ENCODE results near the gene ADGRB2.

The ADGRB2 gene

DNA sequence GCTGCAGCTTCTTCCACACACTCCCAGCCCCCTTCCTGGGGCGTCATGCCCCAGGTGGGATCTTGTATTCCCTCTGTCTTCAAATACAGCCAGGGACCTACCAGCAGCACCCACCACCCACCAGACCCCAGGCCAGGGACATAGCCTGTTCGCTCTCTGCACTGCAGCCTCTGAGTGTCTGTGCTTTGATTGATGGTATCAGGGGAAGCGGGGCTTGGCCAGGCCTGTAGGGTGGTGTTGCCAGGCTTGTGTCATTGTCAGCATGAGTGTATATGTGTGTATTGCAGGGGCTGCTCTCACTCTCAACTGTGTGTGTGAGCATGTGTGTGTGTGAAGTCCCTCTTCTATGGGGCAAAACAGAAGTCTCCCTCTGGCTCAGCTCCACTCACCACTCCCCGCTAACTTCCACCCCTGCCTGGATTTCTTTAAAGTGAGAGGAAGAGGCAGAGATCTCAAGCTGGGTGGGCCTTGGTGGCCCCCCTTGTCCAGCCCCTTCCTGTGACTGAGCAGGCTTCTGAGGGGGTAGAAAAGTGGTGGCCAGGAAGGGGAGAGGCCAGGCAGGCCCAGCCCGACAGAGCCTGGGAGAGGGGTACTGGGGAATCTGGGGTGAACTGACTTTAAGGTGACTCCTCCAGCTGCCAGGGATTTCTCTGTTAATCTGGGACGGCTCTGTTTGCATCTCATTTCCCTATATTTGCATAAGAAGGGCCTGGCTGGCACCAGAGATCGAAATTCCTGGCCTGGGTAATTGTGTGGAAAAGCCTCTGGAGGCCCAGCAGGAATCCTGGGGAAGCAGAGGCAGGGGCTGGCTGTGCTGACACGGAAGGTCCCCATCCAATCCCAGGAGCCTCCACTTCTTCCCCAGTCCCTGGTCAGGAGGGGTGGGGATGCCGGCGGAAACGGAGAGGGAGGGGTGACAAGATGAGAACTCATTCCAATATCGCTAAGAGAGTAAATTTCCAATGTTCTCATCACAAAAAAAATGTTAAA lies 18.6 kb upstream of the ADGRB2 start:
- H3K4me3 ChIP-seq (replicated peaks; ENCODE audit: low read depth, low read length), result no peak overlapping the region
- DNase-seq (ENCODE audit: extremely low read depth, low read depth), result no peak
- TF ChIP-seq, protein P1, sequence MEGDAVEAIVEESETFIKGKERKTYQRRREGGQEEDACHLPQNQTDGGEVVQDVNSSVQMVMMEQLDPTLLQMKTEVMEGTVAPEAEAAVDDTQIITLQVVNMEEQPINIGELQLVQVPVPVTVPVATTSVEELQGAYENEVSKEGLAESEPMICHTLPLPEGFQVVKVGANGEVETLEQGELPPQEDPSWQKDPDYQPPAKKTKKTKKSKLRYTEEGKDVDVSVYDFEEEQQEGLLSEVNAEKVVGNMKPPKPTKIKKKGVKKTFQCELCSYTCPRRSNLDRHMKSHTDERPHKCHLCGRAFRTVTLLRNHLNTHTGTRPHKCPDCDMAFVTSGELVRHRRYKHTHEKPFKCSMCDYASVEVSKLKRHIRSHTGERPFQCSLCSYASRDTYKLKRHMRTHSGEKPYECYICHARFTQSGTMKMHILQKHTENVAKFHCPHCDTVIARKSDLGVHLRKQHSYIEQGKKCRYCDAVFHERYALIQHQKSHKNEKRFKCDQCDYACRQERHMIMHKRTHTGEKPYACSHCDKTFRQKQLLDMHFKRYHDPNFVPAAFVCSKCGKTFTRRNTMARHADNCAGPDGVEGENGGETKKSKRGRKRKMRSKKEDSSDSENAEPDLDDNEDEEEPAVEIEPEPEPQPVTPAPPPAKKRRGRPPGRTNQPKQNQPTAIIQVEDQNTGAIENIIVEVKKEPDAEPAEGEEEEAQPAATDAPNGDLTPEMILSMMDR (IDR thresholded peaks at IDR 0.05; ENCODE audit: low read depth, low read length, missing control alignments), result no peak

GRCh38 chr1:31781756-31782371 lies 17.7 kb upstream of the ADGRB2 start:
- no peak for DNase-seq (ENCODE audit: extremely low read depth, low read depth)
- TF ChIP-seq, protein P1 (IDR thresholded peaks at IDR 0.05; ENCODE audit: low read depth, low read length, missing control alignments), result no peak

GRCh38 chr1:31781138-31781755 lies 17.1 kb upstream of the ADGRB2 start:
- TF ChIP-seq, protein P1 (IDR thresholded peaks at IDR 0.05; ENCODE audit: low read depth, low read length, missing control alignments), result no peak
- no peak overlapping the region for H3K4me3 ChIP-seq (replicated peaks; ENCODE audit: low read depth, low read length)
- no peak for DNase-seq (ENCODE audit: extremely low read depth, low read depth)

More at GRCh38 chr1:31781756-31782371, 17.7 kb upstream of the ADGRB2 start:
- H3K4me3 ChIP-seq (replicated peaks; ENCODE audit: low read depth, low read length), result no peak overlapping the region

- TF ChIP-seq, protein P1 (IDR thresholded peaks at IDR 0.05; ENCODE audit: low read depth, low read length, missing control alignments), result no peak
- DNase-seq (ENCODE audit: extremely low read depth, low read depth), result no peak
These were observed 16.5 kb upstream of the ADGRB2 start for GRCh38 chr1:31780632-31781031.

GRCh38 chr1:31779687-31780086 lies 15.5 kb upstream of the ADGRB2 start:
- TF ChIP-seq, protein P1 (IDR thresholded peaks at IDR 0.05; ENCODE audit: low read depth, low read length, missing control alignments), result no peak
- no peak overlapping the region for H3K4me3 ChIP-seq (replicated peaks; ENCODE audit: low read depth, low read length)
- DNase-seq (ENCODE audit: extremely low read depth, low read depth), result no peak

More at GRCh38 chr1:31780632-31781031, 16.5 kb upstream of the ADGRB2 start:
- no peak overlapping the region for H3K4me3 ChIP-seq (replicated peaks; ENCODE audit: low read depth, low read length)

- DNase-seq (ENCODE audit: extremely low read depth, low read depth), result no peak
- no peak overlapping the region for H3K4me3 ChIP-seq (replicated peaks; ENCODE audit: low read depth, low read length)
- TF ChIP-seq, protein P1 (IDR thresholded peaks at IDR 0.05; ENCODE audit: low read depth, low read length, missing control alignments), result no peak
These were observed 14.8 kb upstream of the ADGRB2 start for GRCh38 chr1:31778763-31779488.

Measured in HFF-Myc (cell line).